OCI-LY3 (cell line): Measurements from ENCODE around the gene KAT8.

Source experiments
- H2AFZ ChIP-seq: fragments of 200-600, 300-600 bp; shearing (Covaris generic); 2 replicates; pipeline ENCODE4 v1.6.0; 2014; ENCODE audit warnings: antibody characterized with exemption, low read depth, low read length
- H3K27ac ChIP-seq: fragments of 200-600, 300-600 bp; sonication (generic); 2 replicates; pipeline ENCODE4 v1.5.1; 2014; ENCODE audit warnings: mild to moderate bottlenecking, low read length, moderate library complexity, mixed read lengths
- H3K27me3 ChIP-seq: fragments of 200-600, 300-600 bp; sonication (generic); 2 replicates; pipeline ENCODE4 v1.6.1; 2014; ENCODE audit warnings: low read depth, low read length, mixed read lengths
- H3K36me3 ChIP-seq: fragments of 200-600, 300-600 bp; sonication (generic); replicated peaks from 2 replicates; pipeline ENCODE3; 2014; ENCODE audit warnings: low read depth, low read length, mixed read lengths
- H3K4me1 ChIP-seq: fragments of 300-600, 200-600 bp; sonication (generic); 2 replicates; pipeline ENCODE4 v1.6.1; 2014; ENCODE audit warnings: low read length, mixed read lengths
- H3K4me2 ChIP-seq: fragments of 200-600, 300-600 bp; sonication (generic); 2 replicates; pipeline ENCODE4 v1.6.1; 2014; ENCODE audit warnings: low read length, mixed read lengths
- H3K4me3 ChIP-seq: fragments of 300-600, 200-600 bp; sonication (generic); 2 replicates; pipeline ENCODE4 v1.5.1; 2014; ENCODE audit warnings: antibody characterized with exemption, mild to moderate bottlenecking, low read length, moderate library complexity
- H3K79me2 ChIP-seq: fragments of 300-600, 200-600 bp; shearing (Covaris generic); 2 replicates; pipeline ENCODE4 v1.6.1; 2014; ENCODE audit warnings: mild to moderate bottlenecking, low read length, mixed read lengths
- H3K9ac ChIP-seq: fragments of 300-600, 200-600 bp; shearing (Covaris generic); 2 replicates; pipeline ENCODE4 v1.6.0; 2014; ENCODE audit warnings: mild to moderate bottlenecking, low read length, moderate library complexity
- H3K9me3 ChIP-seq: fragments of 200-600, 300-600 bp; shearing (Covaris generic); 2 replicates; pipeline ENCODE4 v1.6.1; 2014; ENCODE audit warnings: low read length, mixed read lengths; ENCODE audit not compliant: insufficient read depth
- H4K20me1 ChIP-seq: fragments of 200-600, 300-600 bp; sonication (generic); 2 replicates; pipeline ENCODE4 v1.6.1; 2016; ENCODE audit warnings: low read length, mixed read lengths; ENCODE audit not compliant: insufficient read depth
- EZH2phosphoT487 ChIP-seq: fragments of 200-600 bp; shearing (Covaris generic); IDR thresholded peaks from 2 replicates; pipeline ENCODE4 v1.6.1; 2018; ENCODE audit warnings: antibody characterized with exemption, mixed run types, low read depth
- TF ChIP-seq, protein P1 (sequence below): fragments of 200-600, 300-600 bp; sonication (generic); IDR thresholded peaks from 2 replicates; pipeline ENCODE4 v1.5.1; 2014; ENCODE audit warnings: antibody characterized with exemption, low read length, low read depth

Gene KAT8

DNA sequence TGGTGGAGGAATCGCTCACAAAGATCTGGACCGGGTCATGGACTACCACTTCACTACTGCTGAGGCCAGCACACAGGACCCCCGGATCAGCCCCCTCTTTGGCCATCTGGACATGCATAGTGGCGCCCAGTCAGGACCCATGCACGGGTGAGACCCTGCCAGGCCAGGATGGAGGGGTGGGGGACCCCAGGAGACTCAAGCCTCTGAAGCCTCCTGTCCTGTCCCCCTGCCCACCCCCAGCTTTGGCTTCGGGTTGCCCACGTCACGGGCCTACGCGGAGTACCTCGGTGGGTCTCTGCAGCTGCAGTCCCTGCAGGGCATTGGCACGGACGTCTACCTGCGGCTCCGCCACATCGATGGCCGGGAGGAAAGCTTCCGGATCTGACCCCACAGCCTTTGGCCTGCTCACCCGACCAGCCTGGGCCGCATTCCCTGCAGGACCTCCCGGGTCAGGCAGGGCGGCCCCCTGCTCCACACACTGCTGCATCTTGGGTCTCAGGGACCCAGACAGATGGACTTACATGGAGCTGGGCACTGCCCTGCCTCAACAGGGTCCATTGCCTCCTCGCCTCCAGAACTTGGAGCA lies 5.5 kb upstream of the KAT8 start:
- H3K27me3 ChIP-seq, result no peaks in the 10 kb centered on the region
- H3K4me1 ChIP-seq, result peaks cover 19% of the 10 kb centered on the region
- H3K27ac ChIP-seq, result no peak overlapping the region
- H4K20me1 ChIP-seq, result no peaks in the 10 kb centered on the region
- H3K79me2 ChIP-seq, result peaks cover 10% of the 10 kb centered on the region; the same call in 1 of the 2 replicates
- H3K4me3 ChIP-seq, result no peak overlapping the region
- H3K36me3 ChIP-seq, result peaks cover 32% of the 10 kb centered on the region
- TF ChIP-seq EZH2phosphoT487, result no peak
- TF ChIP-seq, protein P1, sequence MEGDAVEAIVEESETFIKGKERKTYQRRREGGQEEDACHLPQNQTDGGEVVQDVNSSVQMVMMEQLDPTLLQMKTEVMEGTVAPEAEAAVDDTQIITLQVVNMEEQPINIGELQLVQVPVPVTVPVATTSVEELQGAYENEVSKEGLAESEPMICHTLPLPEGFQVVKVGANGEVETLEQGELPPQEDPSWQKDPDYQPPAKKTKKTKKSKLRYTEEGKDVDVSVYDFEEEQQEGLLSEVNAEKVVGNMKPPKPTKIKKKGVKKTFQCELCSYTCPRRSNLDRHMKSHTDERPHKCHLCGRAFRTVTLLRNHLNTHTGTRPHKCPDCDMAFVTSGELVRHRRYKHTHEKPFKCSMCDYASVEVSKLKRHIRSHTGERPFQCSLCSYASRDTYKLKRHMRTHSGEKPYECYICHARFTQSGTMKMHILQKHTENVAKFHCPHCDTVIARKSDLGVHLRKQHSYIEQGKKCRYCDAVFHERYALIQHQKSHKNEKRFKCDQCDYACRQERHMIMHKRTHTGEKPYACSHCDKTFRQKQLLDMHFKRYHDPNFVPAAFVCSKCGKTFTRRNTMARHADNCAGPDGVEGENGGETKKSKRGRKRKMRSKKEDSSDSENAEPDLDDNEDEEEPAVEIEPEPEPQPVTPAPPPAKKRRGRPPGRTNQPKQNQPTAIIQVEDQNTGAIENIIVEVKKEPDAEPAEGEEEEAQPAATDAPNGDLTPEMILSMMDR, result no peak
- H3K4me2 ChIP-seq, result no peak overlapping the region
- no peaks in the 10 kb centered on the region for H3K9me3 ChIP-seq
- H3K9ac ChIP-seq, result no peak overlapping the region
- H2AFZ ChIP-seq, result no peak overlapping the region

DNA sequence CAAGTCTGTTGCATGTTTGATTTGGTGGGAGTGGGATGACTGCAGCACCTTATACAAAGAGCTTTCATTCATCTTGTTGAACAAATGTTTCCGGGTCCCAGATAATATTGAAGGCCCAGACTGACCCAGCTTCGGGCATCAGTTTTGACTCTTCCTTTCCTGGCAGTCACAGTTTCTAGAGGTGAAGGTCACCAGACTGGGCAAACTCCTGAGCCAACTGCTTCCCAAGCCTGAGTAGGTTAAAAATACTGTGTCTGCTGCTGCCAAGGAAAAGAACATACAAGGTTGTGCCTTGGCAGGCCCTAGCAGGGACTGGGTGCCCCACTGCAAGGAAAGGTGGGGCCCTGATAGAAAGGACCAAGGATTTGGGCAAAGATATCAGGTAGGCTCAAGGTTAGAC lies 4.8 kb upstream of the KAT8 start:
- Histone ChIP-seq H3K4me1 (peaks cover 14% of the 10 kb centered on the region), H2AFZ (no peak overlapping the region), H3K36me3 (peaks cover 32% of the 10 kb centered on the region), H3K27ac (no peak overlapping the region), H3K79me2 (peaks cover 10% of the 10 kb centered on the region; the same call in 1 of the 2 replicates), H3K27me3 (no peaks in the 10 kb centered on the region), H3K4me3 (no peak overlapping the region), H3K9me3 (no peaks in the 10 kb centered on the region), H3K9ac (no peak overlapping the region), H3K4me2 (no peak overlapping the region), H4K20me1 (no peaks in the 10 kb centered on the region)
- no peak for TF ChIP-seq EZH2phosphoT487
- TF ChIP-seq, protein P1, result no peak

DNA sequence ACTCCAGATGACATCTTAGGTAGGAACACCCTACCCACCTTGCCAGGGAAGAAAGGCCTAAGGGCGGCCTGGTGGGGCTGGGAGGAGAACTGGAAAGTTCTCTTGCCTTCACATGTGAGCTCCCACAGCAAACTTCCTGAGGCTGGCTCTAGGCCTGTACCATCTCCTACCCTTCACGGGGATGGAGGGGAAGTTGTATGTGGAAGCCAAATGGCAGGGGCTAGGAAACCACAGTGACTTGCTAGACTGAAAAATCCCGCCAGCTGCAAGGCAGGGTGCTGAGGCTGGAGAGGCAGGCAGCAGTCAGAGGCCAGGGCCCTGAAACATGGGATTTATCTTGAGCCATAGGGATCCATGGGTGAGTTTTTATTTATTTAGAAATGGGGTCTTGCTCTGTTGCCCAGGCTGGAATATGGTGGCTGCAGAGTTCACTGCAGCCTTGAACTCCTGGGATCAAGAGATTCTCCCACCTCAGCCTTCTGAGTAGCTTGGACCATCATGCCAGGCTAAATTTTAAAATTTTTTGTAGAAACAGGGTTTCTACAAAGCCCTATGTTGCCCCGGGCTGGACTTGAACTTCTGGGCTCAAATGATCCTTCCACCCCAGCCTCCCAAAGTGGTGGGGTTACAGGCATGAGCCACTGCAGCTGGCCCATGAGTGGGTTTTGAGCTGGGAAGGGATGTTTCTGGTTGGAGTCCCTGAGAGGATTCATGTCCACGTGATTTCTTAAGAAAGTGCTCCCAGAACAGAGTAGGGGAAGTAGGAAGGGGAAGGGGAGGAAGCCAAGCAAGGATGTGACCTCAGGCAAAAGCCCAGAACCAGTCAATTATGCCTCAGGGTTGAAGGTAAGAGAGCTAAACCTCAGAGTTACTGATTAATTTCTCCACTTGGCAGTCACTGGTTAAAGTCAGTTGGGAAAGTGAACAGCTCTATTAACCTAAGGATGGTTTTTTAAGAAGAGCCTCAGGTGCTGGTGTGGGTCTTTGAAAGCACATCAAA lies 4.0 kb upstream of the KAT8 start:
- Histone ChIP-seq H2AFZ (no peak overlapping the region), H3K27ac (peak overlapping the region; percentile 49), H3K9ac (no peak overlapping the region), H3K9me3 (no peaks in the 10 kb centered on the region), H3K36me3 (peaks cover 32% of the 10 kb centered on the region), H3K79me2 (peaks cover 15% of the 10 kb centered on the region), H3K4me2 (peak overlapping the region; percentile 22; the same call in 1 of the 2 replicates), H4K20me1 (peaks cover 5% of the 10 kb centered on the region), H3K27me3 (no peaks in the 10 kb centered on the region), H3K4me1 (peaks cover 13% of the 10 kb centered on the region), H3K4me3 (no peak overlapping the region)
- no peak for TF ChIP-seq EZH2phosphoT487
- TF ChIP-seq, protein P1, result no peak

DNA sequence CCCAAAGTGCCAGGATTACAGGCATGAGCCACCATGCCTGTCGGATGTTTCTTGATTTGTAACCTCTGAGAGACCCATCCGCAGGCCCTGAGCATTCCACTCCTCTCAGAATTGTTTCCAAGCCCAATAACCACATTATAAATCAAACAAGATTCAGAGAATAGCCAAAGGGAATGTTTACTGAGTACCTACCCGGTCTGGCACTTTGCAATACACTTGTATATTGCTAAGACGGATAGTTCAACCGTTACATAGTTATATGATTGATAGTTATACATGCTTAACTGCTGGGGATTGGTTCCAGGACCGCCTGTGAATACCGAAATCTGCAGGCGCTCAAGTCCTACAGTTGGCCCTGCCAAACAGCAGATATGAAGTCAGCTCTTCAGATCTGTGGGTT lies 3.0 kb upstream of the KAT8 start:
- H3K4me3 ChIP-seq, result no peak overlapping the region
- H3K4me2 ChIP-seq, result no peak overlapping the region
- H3K27ac ChIP-seq, result no peak overlapping the region
- H3K27me3 ChIP-seq, result no peaks in the 10 kb centered on the region
- peaks cover 12% of the 10 kb centered on the region for H3K4me1 ChIP-seq
- no peaks in the 10 kb centered on the region for H3K9me3 ChIP-seq
- no peak overlapping the region for H3K9ac ChIP-seq
- no peak overlapping the region for H2AFZ ChIP-seq
- TF ChIP-seq EZH2phosphoT487, result no peak
- TF ChIP-seq, protein P1, result no peak
- H3K79me2 ChIP-seq, result peaks cover 15% of the 10 kb centered on the region
- peaks cover 32% of the 10 kb centered on the region for H3K36me3 ChIP-seq
- H4K20me1 ChIP-seq, result peaks cover 6% of the 10 kb centered on the region
